Endodermal cell (in vitro differentiated cells): ENCODE results near the gene ETV7. TPM values are rescaled to one million over a fixed set of nuclear protein-coding genes. Genes with fewer than 3 reads are reported as not detected.

Experiments
- DNase-seq: peaks from one replicate; pipeline ENCODE4 v3.0.0-alpha.2; 2017
- H3K27ac ChIP-seq: 2 replicates; pipeline ENCODE4 v1.5.1; 2013; ENCODE audit warnings: mild to moderate bottlenecking, low read depth, low read length, moderate library complexity
- H3K27me3 ChIP-seq: 2 replicates; pipeline ENCODE4 v1.6.1; 2013; ENCODE audit warnings: mild to moderate bottlenecking, low read length, moderate library complexity; ENCODE audit not compliant: insufficient read depth, control insufficient read depth, poor library complexity, severe bottlenecking
- H3K36me3 ChIP-seq: 2 replicates; pipeline ENCODE4 v1.7.0; 2013; ENCODE audit warnings: mild to moderate bottlenecking, low read length, moderate library complexity; ENCODE audit not compliant: control insufficient read depth, insufficient read depth
- H3K4me1 ChIP-seq: one replicate; pipeline ENCODE4 v1.7.0; 2013; ENCODE audit warnings: low read length; ENCODE audit not compliant: control insufficient read depth, insufficient read depth
- H3K4me3 ChIP-seq: 2 replicates; pipeline ENCODE4 v1.5.1; 2013; ENCODE audit warnings: mild to moderate bottlenecking, low read length, moderate library complexity
- H3K9ac ChIP-seq: 2 replicates; pipeline ENCODE4 v1.6.1; 2013; ENCODE audit warnings: mild to moderate bottlenecking, low read length, moderate library complexity; ENCODE audit not compliant: poor library complexity, severe bottlenecking; ENCODE audit errors: extremely low read depth
- H3K9me3 ChIP-seq: 2 replicates; pipeline ENCODE4 v1.6.1; 2013; ENCODE audit warnings: mild to moderate bottlenecking, low read length, moderate library complexity; ENCODE audit not compliant: control insufficient read depth
- H3K27ac Mint-ChIP-seq: 2 replicates; pipeline ENCODE4 v1.8.0; 2020; ENCODE audit warnings: mixed read lengths
- H3K27me3 Mint-ChIP-seq: 2 replicates; pipeline ENCODE4 v1.8.0; 2021; ENCODE audit warnings: mild to moderate bottlenecking, mixed read lengths; ENCODE audit not compliant: insufficient read depth
- H3K36me3 Mint-ChIP-seq: 2 replicates; pipeline ENCODE4 v1.8.0; 2020; ENCODE audit warnings: low read depth, mixed read lengths
- H3K4me1 Mint-ChIP-seq: 2 replicates; pipeline ENCODE4 v1.8.0; 2020; ENCODE audit warnings: mixed read lengths
- H3K4me3 Mint-ChIP-seq: 2 replicates; pipeline ENCODE4 v1.8.0; 2020; ENCODE audit warnings: mild to moderate bottlenecking, moderate library complexity, mixed read lengths
- H3K9me3 Mint-ChIP-seq: 2 replicates; pipeline ENCODE4 v1.8.0; 2020; ENCODE audit warnings: mild to moderate bottlenecking, mixed read lengths
- WGBS, 2 experiments: methylation state at CpG; one replicate each; pipeline versions ENCODE4 v1.1.5 to v1.1.7; 2013; ENCODE audit warnings: missing lambda C conversion rate in 2 of 2, mixed read lengths in 1 of 2; ENCODE audit not compliant: insufficient coverage in 1 of 2, insufficient read length in 1 of 2; 5-methylcytosine and 5-hydroxymethylcytosine counted together
- total RNA-seq, 2 donors: library from RNA; stranded (reverse); fragmentation: NEBNext Ultra II Directional in 1 of 2; extraction: Animal tissue kit (Norgen Biotek cat#: 25700) in 1 of 2; gene quantifications; 2 replicates in 1 of 2; 3 replicates in 1 of 2; pipeline ENCODE4 v1.2.1, GENCODE V29; 2021
- TF ChIP-seq, protein P1 (sequence below): fragments of 200-600 bp; sonication (generic); conservative IDR thresholded peaks from 2 replicates; pipeline ENCODE4 v1.5.0; 2021; ENCODE audit warnings: antibody characterized with exemption, mild to moderate bottlenecking

ETV7 gene
- total RNA-seq, 2 donors from 2014 or later: 0.42 TPM

DNA sequence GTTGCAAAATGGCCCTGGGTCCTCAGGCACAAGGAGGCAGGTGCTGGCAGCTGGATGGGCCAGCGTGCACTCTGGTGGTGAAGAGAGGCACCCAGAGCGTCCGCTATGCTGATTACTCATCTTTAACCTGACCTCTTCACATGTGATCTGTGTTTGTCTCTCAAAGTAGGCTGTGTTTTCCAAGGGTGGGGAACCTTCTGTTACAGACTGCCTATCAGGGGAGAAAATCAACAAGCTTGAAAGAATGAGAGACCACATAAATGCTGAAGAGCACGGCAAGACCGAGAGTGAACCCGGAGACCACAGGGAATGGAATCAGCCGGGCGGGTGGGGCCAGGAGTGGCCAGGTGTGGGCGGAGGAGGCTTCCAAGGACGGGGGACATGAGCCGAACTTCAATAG is 67.0 kb downstream of the ETV7 start:
- Histone ChIP-seq H3K36me3 (no peaks in the 10 kb centered on the region), H3K9ac (no peak overlapping the region), H3K27me3 (no peaks in the 10 kb centered on the region), H3K4me3 (no peak overlapping the region), H3K9me3 (no peaks in the 10 kb centered on the region), H3K27ac (no peak overlapping the region), H3K4me1 (no peaks in the 10 kb centered on the region)
- H3K27ac Mint-ChIP-seq: no peak overlapping the region
- no peak overlapping the region for H3K4me3 Mint-ChIP-seq
- 83 to 91% methylated on average over 1 to 11 of the region's 11 CpGs for WGBS, 2 experiments
- no peaks in the 10 kb centered on the region for H3K27me3 Mint-ChIP-seq
- TF ChIP-seq, protein P1, sequence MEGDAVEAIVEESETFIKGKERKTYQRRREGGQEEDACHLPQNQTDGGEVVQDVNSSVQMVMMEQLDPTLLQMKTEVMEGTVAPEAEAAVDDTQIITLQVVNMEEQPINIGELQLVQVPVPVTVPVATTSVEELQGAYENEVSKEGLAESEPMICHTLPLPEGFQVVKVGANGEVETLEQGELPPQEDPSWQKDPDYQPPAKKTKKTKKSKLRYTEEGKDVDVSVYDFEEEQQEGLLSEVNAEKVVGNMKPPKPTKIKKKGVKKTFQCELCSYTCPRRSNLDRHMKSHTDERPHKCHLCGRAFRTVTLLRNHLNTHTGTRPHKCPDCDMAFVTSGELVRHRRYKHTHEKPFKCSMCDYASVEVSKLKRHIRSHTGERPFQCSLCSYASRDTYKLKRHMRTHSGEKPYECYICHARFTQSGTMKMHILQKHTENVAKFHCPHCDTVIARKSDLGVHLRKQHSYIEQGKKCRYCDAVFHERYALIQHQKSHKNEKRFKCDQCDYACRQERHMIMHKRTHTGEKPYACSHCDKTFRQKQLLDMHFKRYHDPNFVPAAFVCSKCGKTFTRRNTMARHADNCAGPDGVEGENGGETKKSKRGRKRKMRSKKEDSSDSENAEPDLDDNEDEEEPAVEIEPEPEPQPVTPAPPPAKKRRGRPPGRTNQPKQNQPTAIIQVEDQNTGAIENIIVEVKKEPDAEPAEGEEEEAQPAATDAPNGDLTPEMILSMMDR: no peak
- no peak for DNase-seq
- no peaks in the 10 kb centered on the region for H3K9me3 Mint-ChIP-seq
- peaks cover 11% of the 10 kb centered on the region for H3K4me1 Mint-ChIP-seq
- H3K36me3 Mint-ChIP-seq: no peaks in the 10 kb centered on the region

DNA sequence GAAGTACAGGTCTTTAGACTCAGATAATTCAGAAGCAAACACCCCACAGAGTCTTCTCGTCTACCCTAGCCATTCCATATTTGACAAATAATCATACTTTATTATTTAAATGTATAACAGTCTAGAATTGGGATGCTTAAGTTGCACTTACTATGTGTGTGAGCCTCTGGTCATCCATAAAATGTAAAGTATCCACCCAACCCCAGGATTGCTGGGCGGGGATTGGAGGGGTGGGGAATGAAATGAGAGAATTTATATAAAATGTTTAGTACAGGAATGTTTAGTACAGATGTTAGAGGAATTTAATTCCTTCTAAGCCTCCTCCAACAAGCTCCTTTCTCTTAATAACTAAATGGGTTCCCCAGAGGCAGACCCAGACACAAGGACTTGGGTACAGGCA is 67.6 kb downstream of the ETV7 start:
- 90% methylated on average over 2 of the region's 2 CpGs; no CpG with 5 or more reads in 1 of the 2 experiments for WGBS, 2 experiments
- Mint-ChIP-seq H3K27me3 (no peaks in the 10 kb centered on the region), H3K4me3 (no peak overlapping the region), H3K4me1 (peaks cover 11% of the 10 kb centered on the region), H3K27ac (no peak overlapping the region), H3K9me3 (no peaks in the 10 kb centered on the region), H3K36me3 (no peaks in the 10 kb centered on the region)
- TF ChIP-seq, protein P1: no peak
- Histone ChIP-seq H3K27ac (no peak overlapping the region), H3K9ac (no peak overlapping the region), H3K9me3 (no peaks in the 10 kb centered on the region), H3K27me3 (no peaks in the 10 kb centered on the region), H3K4me3 (no peak overlapping the region), H3K4me1 (no peaks in the 10 kb centered on the region), H3K36me3 (no peaks in the 10 kb centered on the region)
- no peak for DNase-seq

DNA sequence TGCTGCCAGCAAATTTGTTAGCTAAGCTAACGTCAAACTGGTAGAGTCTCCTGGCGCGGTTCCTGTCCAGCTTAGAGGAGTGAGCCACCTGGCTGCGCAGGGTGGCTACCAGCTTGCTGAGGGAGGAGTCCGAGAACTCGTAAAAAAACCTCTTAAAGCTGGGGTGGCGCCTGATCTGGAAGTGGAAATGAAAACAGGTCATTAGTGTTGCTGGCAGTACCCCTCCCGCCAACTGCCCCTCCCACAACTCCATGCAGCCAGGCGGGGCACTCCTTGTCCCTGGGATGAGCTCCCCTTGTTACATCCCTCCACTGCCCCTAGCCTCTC is 68.1 kb downstream of the ETV7 start:
- WGBS, 2 experiments: 88 to 91% methylated on average over 6 to 9 of the region's 9 CpGs
- H3K27me3 ChIP-seq: no peaks in the 10 kb centered on the region
- H3K4me3 ChIP-seq: no peak overlapping the region
- Mint-ChIP-seq H3K36me3 (no peaks in the 10 kb centered on the region), H3K27me3 (no peaks in the 10 kb centered on the region), H3K4me3 (no peak overlapping the region), H3K9me3 (no peaks in the 10 kb centered on the region), H3K27ac (no peak overlapping the region), H3K4me1 (peaks cover 11% of the 10 kb centered on the region)
- no peaks in the 10 kb centered on the region for H3K9me3 ChIP-seq
- TF ChIP-seq, protein P1: no peak
- H3K27ac ChIP-seq: no peak overlapping the region
- H3K9ac ChIP-seq: no peak overlapping the region
- no peak for DNase-seq
- no peaks in the 10 kb centered on the region for H3K36me3 ChIP-seq
- H3K4me1 ChIP-seq: no peaks in the 10 kb centered on the region
